GM12878 (cell line): Measurements from ENCODE around the gene TSPEAR. TPM values are rescaled to one million over a fixed set of nuclear protein-coding genes. Genes with fewer than 3 reads are reported as not detected.

Experiments
- ATAC-seq: fragments of 200-7000 bp; cut with Tn5 transposase; 3 replicates; pipeline ENCODE4 v1.9.1; 2020; ENCODE audit warnings: mild to moderate bottlenecking, moderate library complexity
- BruUV-seq: library from RNA; stranded (reverse); fragments of 400-500 nt; replicated peaks from 2 replicates; lab custom pipeline; 2021; lab: Mats Ljungman, UMichigan
- CTCF ChIA-PET: fragments of 300-600 bp; sonication (Branson Sonifier 250); formaldehyde crosslinking; extraction: SDS; loops from one replicate; lab custom pipeline; 2021; ENCODE audit warnings: inconsistent platforms; lab: Yijun Ruan, JAX
- POLR2A ChIA-PET: fragments of 350-600 bp; formaldehyde crosslinking; extraction: SDS; loops from one replicate; lab custom pipeline; 2021; ENCODE audit warnings: inconsistent platforms; lab: Charles Lee
- RAD21 ChIA-PET: fragments of 300-600 bp; sonication (Branson Sonifier 250); formaldehyde crosslinking; loops from one replicate; lab custom pipeline; 2023; ENCODE audit warnings: antibody characterized with exemption; ENCODE audit not compliant: unreplicated experiment; lab: Charles Lee
- SMC1A ChIA-PET: fragments of 300-600 bp; sonication (Branson Sonifier 250); formaldehyde crosslinking; loops from one replicate; lab custom pipeline; 2023; ENCODE audit not compliant: unreplicated experiment, uncharacterized antibody; lab: Charles Lee
- DNase-seq: peaks from one replicate; pipeline ENCODE4 v3.0.0-alpha.2; 2011; ENCODE audit warnings: low read depth, low spot score
- FAIRE-seq: peaks from 3 replicates; lab custom pipeline; 2011; peaks lifted over from hg19 to GRCh38; lab: Jason Lieb, UNC
- H2AFZ ChIP-seq: 2 replicates; pipeline ENCODE4 v1.6.0; 2011; ENCODE audit warnings: low read depth, low read length, control low read depth; ENCODE audit not compliant: control insufficient read depth
- H3K27ac ChIP-seq: 2 replicates; pipeline ENCODE4 v1.5.1; 2011; ENCODE audit warnings: control low read depth; ENCODE audit not compliant: control insufficient read depth, insufficient read depth
- H3K27me3 ChIP-seq, 2 experiments: replicated peaks in 1 of 2; 2 replicates each; pipeline versions ENCODE4 v1.6.0 to v1.6.1; 2011; ENCODE audit warnings: low read length in 1 of 2; ENCODE audit not compliant: control insufficient read depth in 2 of 2, insufficient read depth in 2 of 2
- H3K36me3 ChIP-seq, 2 experiments: 2 replicates each; pipeline ENCODE4 v1.5.1; 2011; ENCODE audit warnings: low read length in 1 of 2; ENCODE audit not compliant: control insufficient read depth in 2 of 2, insufficient read depth in 2 of 2
- H3K4me1 ChIP-seq: 2 replicates; pipeline ENCODE4 v1.6.1; 2011; ENCODE audit warnings: mild to moderate bottlenecking, low read length, moderate library complexity, mixed read lengths; ENCODE audit not compliant: control insufficient read depth, insufficient read depth
- H3K4me2 ChIP-seq: 2 replicates; pipeline ENCODE4 v1.6.0; 2011; ENCODE audit warnings: control low read depth; ENCODE audit not compliant: control insufficient read depth, insufficient read depth
- H3K4me3 ChIP-seq: fragments of 200-600 bp; sonication (generic); 2 replicates; pipeline ENCODE4 v1.5.1; 2016
- H3K79me2 ChIP-seq: 2 replicates; pipeline ENCODE4 v1.6.0; 2011; ENCODE audit warnings: low read length; ENCODE audit not compliant: control insufficient read depth, insufficient read depth
- H3K9ac ChIP-seq: 2 replicates; pipeline ENCODE4 v1.8.0; 2011; ENCODE audit warnings: low read length, control low read depth, mixed read lengths; ENCODE audit not compliant: control insufficient read depth, insufficient read depth
- H3K9me3 ChIP-seq: replicated peaks from 3 replicates; pipeline ENCODE4 v1.5.1; 2011; ENCODE audit warnings: mild to moderate bottlenecking, low read length; ENCODE audit not compliant: control insufficient read depth, insufficient read depth
- H4K20me1 ChIP-seq: 2 replicates; pipeline ENCODE4 v1.6.0; 2011; ENCODE audit not compliant: control insufficient read depth, insufficient read depth
- IKZF1 ChIP-seq: fragments of 450-650 bp; conservative IDR thresholded peaks from 2 replicates; pipeline ENCODE4 v1.6.1; 2017; ENCODE audit warnings: antibody characterized with exemption, mild to moderate bottlenecking
- IKZF2 ChIP-seq, 2 experiments: fragments of 450-650 bp; IDR thresholded peaks; 2 replicates each; pipeline ENCODE4 v1.6.1; 2017; ENCODE audit warnings: mild to moderate bottlenecking in 2 of 2, moderate library complexity in 2 of 2
- IRF4 ChIP-seq: IDR thresholded peaks from 2 replicates; pipeline ENCODE4 v1.6.1; 2011; ENCODE audit warnings: low read depth, low read length
- MYB ChIP-seq: fragments of 150-350 bp; IDR thresholded peaks from 2 replicates; pipeline ENCODE4 v1.6.1; 2014; ENCODE audit warnings: mild to moderate bottlenecking, low read depth, low read length, borderline replicate concordance
- MYC ChIP-seq: IDR thresholded peaks from 2 replicates; pipeline ENCODE4 v1.6.1; 2011; ENCODE audit warnings: mild to moderate bottlenecking, low read length, moderate library complexity, inconsistent platforms; ENCODE audit not compliant: insufficient read depth, insufficient replicate concordance, insufficient read length, severe bottlenecking
- NFXL1 ChIP-seq: fragments of 450-650 bp; IDR thresholded peaks from 2 replicates; pipeline ENCODE4 v1.6.1; 2017; ENCODE audit warnings: antibody characterized with exemption, mild to moderate bottlenecking, borderline replicate concordance
- NRF1 ChIP-seq: conservative IDR thresholded peaks from 2 replicates; pipeline ENCODE4 v1.6.1; 2011; ENCODE audit warnings: mild to moderate bottlenecking, low read depth, low read length, improper control_type of control experiment
- RB1 ChIP-seq: fragments of 450-650 bp; formaldehyde crosslinking; IDR thresholded peaks from 2 replicates; pipeline ENCODE4 v1.6.1; 2017; ENCODE audit warnings: mild to moderate bottlenecking, borderline replicate concordance
- RCOR1 ChIP-seq: conservative IDR thresholded peaks from 2 replicates; pipeline ENCODE4 v1.6.1; 2012; ENCODE audit warnings: low read depth, low read length, improper control_type of control experiment
- SPI1 ChIP-seq: IDR thresholded peaks from 2 replicates; pipeline ENCODE4 v1.6.1; 2011; ENCODE audit warnings: low read depth, mild to moderate bottlenecking, low read length, moderate library complexity, borderline replicate concordance; ENCODE audit not compliant: insufficient read depth
- YY1 ChIP-seq: IDR thresholded peaks from 2 replicates; pipeline ENCODE4 v1.6.1; 2011; ENCODE audit warnings: low read depth, mild to moderate bottlenecking, low read length
- ZBED1 ChIP-seq: IDR thresholded peaks from 2 replicates; pipeline ENCODE4 v1.6.1; 2016; ENCODE audit warnings: borderline replicate concordance
- WGBS: methylation state at CpG from one replicate; pipeline ENCODE4 v1.1.6; 2016; ENCODE audit warnings: low lambda C conversion rate; ENCODE audit not compliant: insufficient replicate concordance, insufficient coverage; ENCODE audit errors: missing lambda C conversion rate; 5-methylcytosine and 5-hydroxymethylcytosine counted together
- in situ Hi-C: fragments of 300-500 bp; cut with MboI; formaldehyde crosslinking; loops from 9 replicates; pipeline ENCODE4 v1.14.3; 2018; ENCODE audit warnings: mixed read lengths
- intact Hi-C: fragments of 100-400 bp; cut with micrococcal nuclease; formaldehyde crosslinking; loops from one replicate; pipeline ENCODE4 v1.14.2; 2022; ENCODE audit not compliant: unreplicated experiment
- polyA plus RNA-seq, 11 experiments: library from polyadenylated mRNA; depleted of rRNA in 4 of 11; unstranded in 6 of 11; stranded (reverse) in 5 of 11; fragments of >200 nt; fragmentation: Nextera tagmentation in 4 of 11; fragmentation: Illumina TruSeq in 1 of 11; extraction: Ambion mirVana in 4 of 11; extraction: Trizol in 1 of 11; gene quantifications; 1 replicate in 1 of 11; 2 replicates in 10 of 11; pipeline versions ENCODE4 v1.2.1 to v1.2.3, GENCODE V29; 2011 to 2016; ENCODE audit warnings: inconsistent platforms in 2 of 11, missing spikeins in 2 of 11, low read depth in 1 of 11
- total RNA-seq, 4 experiments: library from RNA; depleted of rRNA in 3 of 4; stranded (reverse); fragments of >200 nt in 3 of 4; fragmentation: Illumina TruSeq in 1 of 4; extraction: Trizol in 1 of 4; gene quantifications; 2 replicates each; pipeline versions ENCODE4 v1.2.1 to v1.2.3, GENCODE V29; 2013 to 2021
- TF ChIP-seq, protein P1 (sequence below): fragments of 450-650 bp; formaldehyde crosslinking; IDR thresholded peaks from 2 replicates; pipeline ENCODE4 v1.4.0; 2020; ENCODE audit warnings: mild to moderate bottlenecking, moderate library complexity
- TF ChIP-seq, protein P2 (sequence below): IDR thresholded peaks from 2 replicates; pipeline ENCODE4 v1.6.1; 2012; ENCODE audit warnings: mild to moderate bottlenecking, low read depth, low read length

Gene TSPEAR
- total and polyA plus RNA-seq, 10 of the 15 experiments (the other 5 are each of a cell fraction or from before 2014, with no cell fraction given) = not detected

DNA sequence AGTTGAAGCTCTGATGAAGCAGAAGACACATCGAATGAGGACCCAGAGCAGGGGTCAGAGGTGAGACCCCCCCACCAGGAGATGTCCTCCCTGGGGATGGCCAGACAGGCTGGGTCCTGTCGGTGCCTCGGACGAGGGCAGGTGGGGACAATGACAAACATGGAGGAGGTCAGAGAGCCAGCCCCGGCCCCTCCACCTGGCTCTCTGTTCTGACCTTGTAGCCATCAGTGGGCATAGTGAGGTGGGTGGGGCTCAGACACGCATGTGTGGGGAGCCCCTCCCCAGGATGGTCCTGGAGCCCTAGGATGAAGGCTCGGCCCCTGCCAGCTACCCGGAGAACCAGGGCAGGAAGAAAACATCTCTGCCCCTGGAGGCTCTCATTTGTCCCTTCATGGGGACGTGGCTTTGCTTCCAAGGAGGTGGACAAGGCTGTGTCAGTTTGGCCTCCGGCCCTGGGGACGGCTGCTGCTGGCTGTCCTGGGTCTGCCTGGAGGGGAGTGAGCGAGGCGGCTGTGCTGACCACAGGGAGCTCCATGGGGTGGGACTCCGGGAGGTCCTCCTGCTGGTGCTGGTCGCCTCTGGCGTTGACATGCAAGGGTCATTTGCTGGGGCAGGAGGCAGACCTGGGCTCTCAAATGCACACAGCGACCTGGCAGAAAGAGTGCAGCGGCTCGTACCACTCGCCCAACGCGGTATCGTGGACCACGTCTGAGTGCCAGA is 121.6 kb downstream of the TSPEAR start:
- H3K9ac ChIP-seq = no peak overlapping the region
- FAIRE-seq (no peak), ATAC-seq (no peak), DNase-seq (no peak)
- H4K20me1 ChIP-seq = no peaks in the 10 kb centered on the region
- no peak overlapping the region for H3K4me3 ChIP-seq
- ChIA-PET SMC1A (no interaction called here), RAD21 (no interaction called here), POLR2A (no interaction called here), CTCF (no interaction called here)
- no peak overlapping the region for H3K4me2 ChIP-seq
- in situ Hi-C loops = no loop called here
- no peak overlapping the region for H2AFZ ChIP-seq
- H3K4me1 ChIP-seq = no peaks in the 10 kb centered on the region
- WGBS = 46% methylated on average over 21 of the region's 24 CpGs
- H3K79me2 ChIP-seq = no peaks in the 10 kb centered on the region
- H3K9me3 ChIP-seq = no peaks in the 10 kb centered on the region
- BruUV-seq = no TSS peak
- intact Hi-C loops = no loop called here
- no peaks in the 10 kb centered on the region for H3K36me3 ChIP-seq
- H3K27ac ChIP-seq = no peak overlapping the region
- H3K27me3 ChIP-seq = no peaks in the 10 kb centered on the region
- TF ChIP-seq IRF4 = no peak
- TF ChIP-seq SPI1 = no peak
- TF ChIP-seq IKZF1 = no peak
- TF ChIP-seq ZBED1 = no peak
- no peak for TF ChIP-seq MYB
- TF ChIP-seq RB1 = no peak
- TF ChIP-seq RCOR1 = no peak
- TF ChIP-seq NRF1 = no peak
- TF ChIP-seq, protein P1, sequence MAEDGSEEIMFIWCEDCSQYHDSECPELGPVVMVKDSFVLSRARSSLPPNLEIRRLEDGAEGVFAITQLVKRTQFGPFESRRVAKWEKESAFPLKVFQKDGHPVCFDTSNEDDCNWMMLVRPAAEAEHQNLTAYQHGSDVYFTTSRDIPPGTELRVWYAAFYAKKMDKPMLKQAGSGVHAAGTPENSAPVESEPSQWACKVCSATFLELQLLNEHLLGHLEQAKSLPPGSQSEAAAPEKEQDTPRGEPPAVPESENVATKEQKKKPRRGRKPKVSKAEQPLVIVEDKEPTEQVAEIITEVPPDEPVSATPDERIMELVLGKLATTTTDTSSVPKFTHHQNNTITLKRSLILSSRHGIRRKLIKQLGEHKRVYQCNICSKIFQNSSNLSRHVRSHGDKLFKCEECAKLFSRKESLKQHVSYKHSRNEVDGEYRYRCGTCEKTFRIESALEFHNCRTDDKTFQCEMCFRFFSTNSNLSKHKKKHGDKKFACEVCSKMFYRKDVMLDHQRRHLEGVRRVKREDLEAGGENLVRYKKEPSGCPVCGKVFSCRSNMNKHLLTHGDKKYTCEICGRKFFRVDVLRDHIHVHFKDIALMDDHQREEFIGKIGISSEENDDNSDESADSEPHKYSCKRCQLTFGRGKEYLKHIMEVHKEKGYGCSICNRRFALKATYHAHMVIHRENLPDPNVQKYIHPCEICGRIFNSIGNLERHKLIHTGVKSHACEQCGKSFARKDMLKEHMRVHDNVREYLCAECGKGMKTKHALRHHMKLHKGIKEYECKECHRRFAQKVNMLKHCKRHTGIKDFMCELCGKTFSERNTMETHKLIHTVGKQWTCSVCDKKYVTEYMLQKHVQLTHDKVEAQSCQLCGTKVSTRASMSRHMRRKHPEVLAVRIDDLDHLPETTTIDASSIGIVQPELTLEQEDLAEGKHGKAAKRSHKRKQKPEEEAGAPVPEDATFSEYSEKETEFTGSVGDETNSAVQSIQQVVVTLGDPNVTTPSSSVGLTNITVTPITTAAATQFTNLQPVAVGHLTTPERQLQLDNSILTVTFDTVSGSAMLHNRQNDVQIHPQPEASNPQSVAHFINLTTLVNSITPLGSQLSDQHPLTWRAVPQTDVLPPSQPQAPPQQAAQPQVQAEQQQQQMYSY (CRISPR knock-in tag) = no peak
- TF ChIP-seq, protein P2, sequence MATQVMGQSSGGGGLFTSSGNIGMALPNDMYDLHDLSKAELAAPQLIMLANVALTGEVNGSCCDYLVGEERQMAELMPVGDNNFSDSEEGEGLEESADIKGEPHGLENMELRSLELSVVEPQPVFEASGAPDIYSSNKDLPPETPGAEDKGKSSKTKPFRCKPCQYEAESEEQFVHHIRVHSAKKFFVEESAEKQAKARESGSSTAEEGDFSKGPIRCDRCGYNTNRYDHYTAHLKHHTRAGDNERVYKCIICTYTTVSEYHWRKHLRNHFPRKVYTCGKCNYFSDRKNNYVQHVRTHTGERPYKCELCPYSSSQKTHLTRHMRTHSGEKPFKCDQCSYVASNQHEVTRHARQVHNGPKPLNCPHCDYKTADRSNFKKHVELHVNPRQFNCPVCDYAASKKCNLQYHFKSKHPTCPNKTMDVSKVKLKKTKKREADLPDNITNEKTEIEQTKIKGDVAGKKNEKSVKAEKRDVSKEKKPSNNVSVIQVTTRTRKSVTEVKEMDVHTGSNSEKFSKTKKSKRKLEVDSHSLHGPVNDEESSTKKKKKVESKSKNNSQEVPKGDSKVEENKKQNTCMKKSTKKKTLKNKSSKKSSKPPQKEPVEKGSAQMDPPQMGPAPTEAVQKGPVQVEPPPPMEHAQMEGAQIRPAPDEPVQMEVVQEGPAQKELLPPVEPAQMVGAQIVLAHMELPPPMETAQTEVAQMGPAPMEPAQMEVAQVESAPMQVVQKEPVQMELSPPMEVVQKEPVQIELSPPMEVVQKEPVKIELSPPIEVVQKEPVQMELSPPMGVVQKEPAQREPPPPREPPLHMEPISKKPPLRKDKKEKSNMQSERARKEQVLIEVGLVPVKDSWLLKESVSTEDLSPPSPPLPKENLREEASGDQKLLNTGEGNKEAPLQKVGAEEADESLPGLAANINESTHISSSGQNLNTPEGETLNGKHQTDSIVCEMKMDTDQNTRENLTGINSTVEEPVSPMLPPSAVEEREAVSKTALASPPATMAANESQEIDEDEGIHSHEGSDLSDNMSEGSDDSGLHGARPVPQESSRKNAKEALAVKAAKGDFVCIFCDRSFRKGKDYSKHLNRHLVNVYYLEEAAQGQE = no peak
- TF ChIP-seq NFXL1 = no peak
- TF ChIP-seq YY1 = no peak
- no peak for TF ChIP-seq IKZF2 (IDR thresholded peaks at IDR 0.05)
- no peak for TF ChIP-seq MYC
